Ovary (tissue), 9 donors: Measurements from ENCODE around the gene GABBR2. TPM values are rescaled to one million over a fixed set of nuclear protein-coding genes. Genes with fewer than 3 reads are reported as not detected.

ENCODE experiments used
- DNase-seq, 5 donors: peaks; one replicate each; pipeline ENCODE4 v3.0.0-alpha.2; 2019 to 2020
- H3K27ac ChIP-seq, 2 donors: fragments of 200-600 bp; one replicate each; pipeline versions ENCODE4 v1.5.1 to v1.8.0; 2019 to 2022
- H3K27me3 ChIP-seq: fragments of 200-600 bp; one replicate; pipeline ENCODE4 v1.8.0; 2022
- H3K36me3 ChIP-seq: fragments of 200-600 bp; sonication (generic); one replicate; pipeline ENCODE4 v1.5.1; 2019
- H3K4me1 ChIP-seq: one replicate; pipeline ENCODE4 v1.8.1; 2013; ENCODE audit warnings: mild to moderate bottlenecking, moderate library complexity; ENCODE audit not compliant: insufficient read depth
- H3K4me3 ChIP-seq: fragments of 200-600 bp; sonication (generic); one replicate; pipeline ENCODE4 v1.5.1; 2017
- H3K9me3 ChIP-seq, 2 donors: fragments of 200-600 bp in 1 of 2; sonication (generic) in 1 of 2; one replicate each; pipeline versions ENCODE4 v1.5.1 to v1.8.1; 2013 to 2019; ENCODE audit warnings: mild to moderate bottlenecking in 1 of 2, moderate library complexity in 1 of 2
- CTCF ChIP-seq, 3 donors: fragments of 450-650 bp in 2 of 3; fragments of 200-600 bp in 1 of 3; IDR thresholded peaks; one replicate each; pipeline versions ENCODE4 v1.5.1 to v1.8.0; 2016 to 2022; ENCODE audit warnings: antibody characterized with exemption in 3 of 3, mild to moderate bottlenecking in 1 of 3
- EP300 ChIP-seq: sonication (generic); formaldehyde crosslinking; IDR thresholded peaks from one replicate; pipeline ENCODE4 v1.6.1; 2017; ENCODE audit warnings: antibody characterized with exemption
- POLR2A ChIP-seq: fragments of 450-650 bp; IDR thresholded peaks from one replicate; pipeline ENCODE4 v1.6.1; 2017; ENCODE audit warnings: antibody characterized with exemption, mild to moderate bottlenecking, moderate library complexity
- whole genome bisulfite sequencing, 3 donors: extraction: QIAGEN DNeasy Blood & Tissue Kit in 1 of 3; methylation state at CpG; one replicate each; pipeline versions ENCODE4 v1.1.5 to v1.1.7; 2013 to 2017; 5-methylcytosine and 5-hydroxymethylcytosine counted together
- intact Hi-C, 4 donors: fragments of 100-400 bp; cut with DNase I; formaldehyde crosslinking; loops; one replicate each; pipeline versions ENCODE4 v1.11.0 to v1.15.1; 2022 to 2023
- polyA plus RNA-seq, 2 donors: library from polyadenylated mRNA; stranded (reverse); fragments of 200-250 nt in 1 of 2; fragments of 350-450 nt in 1 of 2; fragmentation: Illumina TruSeq in 1 of 2; extraction: RNeasy Lipid Tissue Mini Kit (QIAGEN cat#74804) in 1 of 2; gene quantifications; one replicate each; pipeline ENCODE4 v1.2.3, GENCODE V29; 2013 to 2014
- total RNA-seq, 7 donors: library from RNA; depleted of rRNA in 2 of 7; stranded (reverse); fragments of >200 nt in 2 of 7; fragmentation: NEBNext Ultra II Directional in 3 of 7; extraction: Animal tissue kit (Norgen Biotek cat#: 25700) in 3 of 7; gene quantifications; one replicate each; pipeline versions ENCODE4 v1.1.0 to v1.2.4, GENCODE V29; 2016 to 2023
- donor health status: DM: no; HTN: no; CAD: no; lungs with moderate emphysema.
- donor health status: DM: no; HTN: no; CAD: no.
- donor health status: Bipolar disorder and iron deficiency.
- donor health status: DM: yes; HTN: yes; CAD: no.
- donor health status: DM: no; HTN: no; CAD: no.
- donor health status: DM: yes; HTN: yes; CAD: no.

GABBR2 gene
- total and polyA plus RNA-seq, 9 donors: 0.05 to 0.30 (median 0.22) TPM; not detected in 6

GRCh38 chr9:98428454-98428853 is 280.3 kb downstream of the GABBR2 start:
- no peaks in the 10 kb centered on the region for H3K9me3 ChIP-seq
- DNase-seq: no peak
- WGBS, 3 donors: 82 to 90% (median 84%) methylated on average over 2 of the region's 2 CpGs
- no peaks in the 10 kb centered on the region for H3K27me3 ChIP-seq
- intact Hi-C loops: no loop called here
- no peaks in the 10 kb centered on the region for H3K36me3 ChIP-seq
- no peak for TF ChIP-seq EP300
- no peak for TF ChIP-seq POLR2A
- TF ChIP-seq CTCF (IDR thresholded peaks at IDR 0.05): no peak
- no peak overlapping the region for H3K27ac ChIP-seq
- H3K4me1 ChIP-seq: no peaks in the 10 kb centered on the region
- H3K4me3 ChIP-seq: no peak overlapping the region

DNA sequence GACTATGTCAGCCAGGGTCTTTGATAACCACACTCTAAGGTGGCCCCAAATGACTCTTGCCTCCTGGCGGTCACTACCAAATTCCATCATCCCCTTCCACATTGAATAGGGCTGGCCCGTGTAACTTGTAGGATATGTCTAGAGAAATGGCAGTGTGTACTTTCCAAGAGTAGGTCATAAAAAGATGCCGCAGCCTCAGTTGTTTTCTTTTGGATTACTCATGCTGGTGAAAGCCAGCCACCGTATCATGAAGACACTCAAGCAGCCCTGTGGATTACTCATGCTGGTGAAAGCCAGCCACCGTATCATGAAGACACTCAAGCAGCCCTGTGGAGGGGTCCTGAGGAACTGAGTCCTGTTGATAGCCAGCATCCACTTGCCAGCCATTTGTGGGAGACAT is 281.2 kb downstream of the GABBR2 start:
- H3K4me3 ChIP-seq: no peak overlapping the region
- no peak for DNase-seq
- H3K9me3 ChIP-seq: no peaks in the 10 kb centered on the region
- no peaks in the 10 kb centered on the region for H3K4me1 ChIP-seq
- TF ChIP-seq CTCF (IDR thresholded peaks at IDR 0.05): no peak
- no peak for TF ChIP-seq EP300
- TF ChIP-seq POLR2A: no peak
- no peaks in the 10 kb centered on the region for H3K36me3 ChIP-seq
- WGBS, 3 donors: 72 to 90% (median 78%) methylated on average over 5 of the region's 5 CpGs
- H3K27ac ChIP-seq: no peak overlapping the region
- intact Hi-C loops: no loop called here
- no peaks in the 10 kb centered on the region for H3K27me3 ChIP-seq

DNA sequence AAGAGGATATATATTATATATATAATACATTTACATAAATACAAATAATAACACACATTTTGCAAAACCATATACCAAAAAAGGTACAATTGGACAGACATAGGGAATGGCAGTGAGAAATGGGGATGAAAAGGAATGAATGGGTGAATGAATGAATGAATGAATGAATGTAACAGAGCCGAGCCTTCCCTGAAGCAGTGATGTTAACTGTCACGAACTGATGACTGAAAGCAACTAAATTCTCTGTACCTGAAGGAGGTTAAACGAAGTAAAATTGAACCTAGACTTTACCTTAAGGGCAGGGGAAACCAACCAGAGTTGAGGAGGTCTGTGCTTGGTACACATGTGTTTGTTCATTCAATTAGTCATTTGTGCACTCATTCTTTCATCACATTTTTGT is 283.7 kb downstream of the GABBR2 start:
- no peak overlapping the region for H3K4me3 ChIP-seq
- no peaks in the 10 kb centered on the region for H3K9me3 ChIP-seq
- intact Hi-C loops: no loop called here
- no peak for TF ChIP-seq CTCF (IDR thresholded peaks at IDR 0.05)
- TF ChIP-seq POLR2A: no peak
- WGBS, 3 donors: 64 to 72% (median 70%) methylated on average over 3 of the region's 3 CpGs
- no peaks in the 10 kb centered on the region for H3K27me3 ChIP-seq
- no peak for DNase-seq
- no peak overlapping the region for H3K27ac ChIP-seq
- no peaks in the 10 kb centered on the region for H3K4me1 ChIP-seq
- no peaks in the 10 kb centered on the region for H3K36me3 ChIP-seq

DNA sequence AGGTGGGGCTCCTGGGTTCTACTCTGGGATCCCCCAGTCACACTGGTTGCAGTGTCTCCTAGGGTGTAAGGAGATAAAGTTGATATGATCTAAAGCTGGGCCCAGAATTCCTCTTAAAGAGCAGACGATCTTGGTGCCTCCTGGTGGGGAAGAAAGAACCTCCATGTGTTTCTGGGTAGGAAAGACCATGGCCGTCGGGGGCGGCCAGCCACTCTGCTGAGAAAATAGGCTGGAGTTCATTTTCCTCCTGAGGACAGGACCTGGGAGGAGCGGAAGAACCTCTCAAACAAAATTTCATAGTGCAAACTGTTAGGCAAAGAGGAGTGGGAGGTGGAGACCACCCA is 289.5 kb downstream of the GABBR2 start:
- intact Hi-C loops: no loop called here
- Histone ChIP-seq H3K4me1 (no peaks in the 10 kb centered on the region), H3K4me3 (no peak overlapping the region), H3K36me3 (no peaks in the 10 kb centered on the region), H3K27ac (no peak overlapping the region), H3K27me3 (no peaks in the 10 kb centered on the region), H3K9me3 (no peaks in the 10 kb centered on the region)
- no peak for DNase-seq
- TF ChIP-seq CTCF (IDR thresholded peaks at IDR 0.05): no peak
- TF ChIP-seq EP300: no peak
- TF ChIP-seq POLR2A: no peak
- 56 to 65% (median 64%) methylated on average over 5 of the region's 5 CpGs for WGBS, 3 donors
